Measurements from ENCODE around the gene KCTD12.

KCTD12 gene

DNA sequence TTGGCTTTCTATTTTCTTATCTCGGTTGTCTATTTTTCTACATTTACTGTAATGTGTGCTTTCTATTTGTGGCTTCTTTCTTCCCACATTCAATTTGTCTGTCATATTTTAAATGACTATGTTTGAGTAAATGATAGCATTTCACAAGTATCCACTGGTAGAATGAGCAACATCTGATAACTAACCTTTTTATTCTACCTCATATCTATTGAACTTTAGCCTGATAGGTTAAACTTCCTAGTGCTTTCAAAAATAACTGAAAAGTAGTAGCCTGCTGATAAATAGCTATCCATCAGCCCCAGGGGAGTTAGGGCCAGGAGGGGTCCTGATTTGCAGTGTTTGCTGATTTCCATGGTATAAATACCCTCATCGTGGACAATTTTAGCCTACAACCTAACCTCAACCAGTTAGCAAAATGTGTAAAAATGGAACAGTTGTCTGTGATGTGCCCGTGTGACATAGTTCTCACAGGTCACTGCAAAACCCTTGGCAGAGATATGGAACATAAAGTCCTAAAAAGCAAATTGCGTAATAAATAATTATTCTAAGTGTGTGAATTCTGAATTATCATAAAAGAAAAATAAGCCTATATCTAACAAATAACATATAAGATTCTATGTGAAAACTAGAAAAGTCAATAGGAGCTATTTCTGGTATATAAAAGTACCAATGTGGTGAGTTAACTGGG lies 32.1 kb downstream of the KCTD12 start:
- DNase-seq (ENCODE audit: low read depth): no peak

DNA sequence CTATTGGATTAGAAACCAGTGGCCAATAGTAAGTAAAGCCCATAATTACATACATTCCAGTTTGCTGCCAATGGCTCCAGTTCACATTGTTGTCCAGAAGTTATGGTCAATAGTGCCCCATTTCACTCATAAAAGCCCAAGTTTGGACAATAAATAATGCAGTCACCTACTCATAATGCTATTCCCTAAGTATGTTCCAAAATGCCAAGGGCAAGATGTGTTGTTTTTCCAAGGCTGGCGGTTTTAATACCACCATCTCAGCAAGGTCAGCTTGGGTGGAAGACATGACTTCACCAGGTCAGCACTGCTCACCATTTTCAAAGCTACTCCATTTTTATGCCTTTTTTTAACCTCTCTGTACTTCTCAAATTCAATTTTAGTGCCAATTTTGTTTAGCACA lies 32.7 kb downstream of the KCTD12 start:
- no peak for DNase-seq (ENCODE audit: low read depth)

DNA sequence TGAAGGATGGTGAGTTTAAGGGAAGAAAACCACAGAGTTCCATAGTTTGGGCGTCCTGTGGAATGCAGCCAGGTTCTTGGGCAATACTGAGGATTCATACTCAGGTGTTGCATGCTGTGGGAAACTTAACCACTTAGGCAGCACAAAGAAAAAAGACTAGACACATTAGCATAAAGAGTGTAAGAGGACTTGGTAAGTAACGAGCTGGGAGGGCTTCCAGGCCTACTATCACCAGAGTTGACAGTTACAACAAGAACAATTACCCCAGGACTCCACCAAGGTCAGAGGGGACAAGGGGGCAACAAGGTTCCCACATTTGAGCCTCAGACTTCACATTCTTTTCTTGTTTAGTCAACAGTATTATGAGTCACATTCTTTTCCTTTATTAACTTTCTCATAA lies 33.2 kb downstream of the KCTD12 start:
- DNase-seq (ENCODE audit: low read depth): no peak

DNA sequence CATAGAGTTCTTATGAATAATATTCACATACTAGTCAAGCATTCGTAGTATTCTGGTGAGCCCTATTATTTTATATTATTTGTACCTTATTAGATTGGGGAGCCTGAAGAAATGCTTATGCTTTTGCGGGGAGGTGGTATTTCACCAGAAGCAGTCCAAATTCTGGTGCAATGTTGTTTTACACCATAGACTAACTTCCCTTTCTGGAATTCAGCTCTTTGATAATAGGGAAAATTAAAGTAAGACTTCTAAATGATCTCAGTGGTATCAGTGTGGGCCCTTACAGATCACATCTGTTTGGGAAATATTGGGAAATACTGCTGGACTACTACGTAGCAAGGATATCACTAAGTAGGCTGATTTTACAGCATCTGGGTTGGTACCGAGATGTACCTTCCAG lies 34.2 kb downstream of the KCTD12 start:
- DNase-seq (ENCODE audit: low read depth): no peak

DNA sequence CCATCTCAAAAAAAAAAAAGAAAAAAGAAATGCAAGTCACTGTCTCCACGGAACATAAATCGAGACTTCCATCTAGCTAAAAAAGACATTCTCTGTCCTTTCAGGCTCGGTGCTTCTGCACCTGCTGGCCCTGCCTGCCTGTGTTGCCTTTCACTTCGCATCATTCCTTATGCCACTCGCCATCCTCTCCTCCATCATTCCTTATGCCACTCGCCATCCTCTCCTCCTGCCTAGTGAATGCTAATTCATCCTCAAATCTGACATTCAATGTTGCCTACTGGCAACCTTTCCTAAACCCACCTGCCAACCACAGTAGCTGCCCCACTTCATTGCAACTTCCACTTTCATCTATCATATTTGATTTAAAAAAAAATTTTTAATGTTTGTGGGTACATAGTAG lies 36.7 kb downstream of the KCTD12 start:
- DNase-seq (ENCODE audit: low read depth): no peak

DNA sequence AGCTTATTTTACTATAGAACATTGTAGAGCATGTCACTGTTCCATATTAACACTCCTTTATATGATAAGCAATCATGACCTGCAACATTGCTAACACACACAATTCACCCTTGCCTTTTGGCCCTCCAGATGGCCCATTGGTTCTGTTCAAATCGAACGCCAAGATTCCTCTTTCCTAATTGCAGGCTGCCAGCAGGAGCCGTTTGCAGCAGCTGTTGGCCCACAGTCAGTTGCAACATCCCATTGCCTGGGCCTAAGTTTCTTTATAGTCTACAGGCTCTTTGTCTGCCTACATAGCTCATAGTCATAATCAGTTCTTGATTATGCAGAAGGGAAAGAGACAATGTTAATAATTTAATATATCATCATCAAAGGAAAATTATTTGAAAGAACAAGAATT lies 37.6 kb downstream of the KCTD12 start:
- no peak for DNase-seq (ENCODE audit: low read depth)

DNA sequence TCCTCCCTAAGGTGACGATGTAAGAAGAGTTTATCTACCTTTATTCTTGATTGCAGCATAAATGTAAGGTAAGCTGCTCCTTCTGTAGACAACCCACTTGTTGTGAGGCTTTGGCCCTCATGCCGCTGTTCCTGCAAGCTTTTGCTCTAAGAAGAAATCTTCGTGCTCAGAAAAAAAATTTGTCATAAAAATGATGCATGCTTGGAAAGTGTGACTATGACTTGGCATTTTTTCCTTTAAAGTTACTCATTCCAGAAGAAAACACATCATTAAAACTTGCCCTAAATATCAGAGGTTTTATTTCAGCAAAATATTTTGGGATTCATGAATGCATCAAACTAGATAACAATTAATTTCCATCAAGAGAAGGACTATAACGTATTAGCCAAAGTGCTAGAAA lies 39.8 kb downstream of the KCTD12 start:
- no peak for DNase-seq (ENCODE audit: low read depth)

DNA sequence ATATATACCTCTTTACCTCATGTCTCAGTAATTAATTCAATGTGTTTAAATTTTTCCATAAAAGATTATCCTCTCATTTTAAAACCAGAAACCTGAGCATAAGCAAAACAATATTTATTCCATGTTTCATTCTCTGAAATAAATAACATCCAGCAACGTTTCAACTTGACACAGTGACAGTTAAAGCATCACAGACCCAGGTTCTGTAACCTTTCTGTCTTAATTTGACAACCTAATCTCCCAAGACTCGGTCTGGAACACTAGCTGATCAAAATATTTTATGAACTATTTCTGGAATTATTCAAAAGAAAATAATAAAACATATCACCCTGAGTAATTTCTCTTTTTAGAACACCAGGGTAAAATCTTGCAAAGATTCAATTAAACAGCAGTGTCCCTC lies 40.3 kb downstream of the KCTD12 start:
- no peak for DNase-seq (ENCODE audit: low read depth)

DNA sequence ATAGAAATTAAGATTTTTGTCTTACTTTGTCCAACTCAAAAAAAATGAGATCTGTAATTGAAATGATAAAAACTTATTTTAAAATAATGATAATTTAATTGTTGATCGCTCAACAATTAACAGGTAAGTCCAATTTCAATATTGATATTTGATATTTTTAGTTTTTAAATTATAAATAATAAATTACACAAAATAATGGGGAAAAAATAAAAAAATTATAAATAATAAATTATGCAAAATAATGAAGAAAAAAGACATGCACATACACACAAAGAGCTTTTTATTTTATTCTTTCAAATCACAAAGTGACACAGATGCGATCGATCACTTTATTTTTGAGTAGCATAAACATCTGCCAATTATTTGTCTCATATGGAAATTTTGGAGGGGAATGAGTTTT lies 40.8 kb downstream of the KCTD12 start:
- DNase-seq (ENCODE audit: low read depth): no peak

DNA sequence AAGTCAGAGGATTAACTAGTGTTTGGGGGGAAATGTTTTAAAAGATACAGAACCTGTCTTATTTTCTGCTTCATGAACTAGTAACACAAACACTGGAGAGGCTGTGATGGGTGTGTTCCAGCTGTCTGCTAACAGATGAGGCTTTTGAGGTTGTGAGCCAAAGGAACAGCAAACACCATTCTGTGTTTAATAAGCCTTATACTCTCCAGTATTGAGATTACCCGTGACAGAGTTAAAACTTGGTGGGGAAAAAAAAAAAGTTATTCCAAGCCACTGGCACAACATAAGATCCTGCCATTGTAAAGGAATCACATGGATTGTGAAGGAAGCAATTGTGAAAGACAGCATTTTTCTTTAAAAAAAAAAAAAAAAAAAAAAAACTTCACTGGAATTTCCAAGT lies 48.4 kb downstream of the KCTD12 start:
- DNase-seq (ENCODE audit: low read depth): no peak

DNA sequence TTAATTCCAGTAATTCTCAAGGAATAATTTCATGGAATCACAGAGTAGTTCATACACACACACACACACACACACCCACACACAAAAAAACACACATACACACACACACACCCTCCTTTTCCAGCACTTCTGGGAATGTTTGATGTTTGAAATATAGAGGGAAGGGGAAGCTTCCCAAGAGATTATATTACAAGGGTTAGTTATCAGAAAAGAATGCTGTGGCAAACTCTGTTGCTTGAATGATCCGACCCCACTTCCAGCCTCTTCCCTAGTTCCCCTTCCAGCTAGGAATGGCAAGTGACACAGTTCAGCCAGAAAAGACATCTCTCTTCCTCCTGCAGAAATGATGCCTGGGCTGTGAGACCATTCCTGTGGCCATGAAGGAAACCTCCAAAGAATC lies 49.9 kb downstream of the KCTD12 start:
- no peak for DNase-seq (ENCODE audit: low read depth)

DNA sequence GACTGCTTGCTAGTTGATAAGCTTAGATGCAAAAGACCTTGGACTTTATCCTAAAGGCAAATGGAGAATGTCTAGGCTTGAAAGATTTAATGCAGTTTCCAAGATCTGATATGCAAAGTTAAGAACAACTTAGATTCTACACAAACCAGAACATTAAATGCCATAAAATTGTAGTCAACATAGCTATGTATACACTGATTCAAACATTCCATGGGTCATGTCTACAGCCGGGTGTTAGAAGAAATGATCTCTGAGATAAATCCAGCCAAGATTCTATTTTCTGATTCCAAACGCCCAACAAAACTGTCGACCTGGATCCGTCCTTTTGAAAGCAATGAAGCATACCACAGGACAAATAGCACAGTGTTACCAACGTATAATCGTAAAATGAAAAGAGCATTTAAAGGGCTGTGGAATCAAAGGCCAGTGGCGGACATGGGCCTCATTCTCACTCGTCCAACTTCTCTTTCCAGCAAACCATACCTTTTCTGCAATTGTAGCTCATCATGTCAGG lies 52.7 kb downstream of the KCTD12 start:
- no peak for DNase-seq (ENCODE audit: low read depth)

DNA sequence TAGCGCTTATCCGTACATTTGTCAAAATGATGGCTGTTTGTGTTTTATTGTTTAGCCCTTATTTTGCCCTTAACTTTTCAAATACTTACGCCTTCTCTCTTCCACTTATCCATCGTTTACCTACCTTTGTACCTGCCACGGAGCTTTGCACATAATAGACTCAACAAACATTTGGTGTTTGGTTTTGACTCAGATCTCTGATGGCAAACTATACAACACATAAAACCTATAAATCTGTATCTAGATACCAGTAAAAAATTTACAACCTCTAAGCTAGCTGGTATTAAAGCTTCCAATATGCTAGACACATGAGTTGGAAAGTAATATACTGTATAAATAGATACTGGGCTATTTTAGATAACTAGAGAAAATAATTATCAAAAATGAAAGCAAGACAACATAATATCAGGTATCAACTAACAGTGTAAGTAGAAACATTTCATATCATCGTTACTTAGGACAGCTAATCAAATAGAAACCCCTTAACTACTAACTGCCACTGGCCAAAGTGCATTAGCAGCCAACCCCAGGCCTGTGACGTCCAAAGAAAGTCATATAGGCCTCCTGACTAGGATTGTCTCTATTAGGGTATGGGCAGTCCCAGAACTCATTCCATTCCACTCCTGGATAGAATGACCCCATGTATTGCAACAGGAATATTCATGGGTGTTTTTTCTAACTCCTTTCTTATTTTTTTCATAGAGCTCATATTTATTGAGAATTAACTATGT lies 53.8 kb downstream of the KCTD12 start:
- no peak for DNase-seq (ENCODE audit: low read depth)

DNA sequence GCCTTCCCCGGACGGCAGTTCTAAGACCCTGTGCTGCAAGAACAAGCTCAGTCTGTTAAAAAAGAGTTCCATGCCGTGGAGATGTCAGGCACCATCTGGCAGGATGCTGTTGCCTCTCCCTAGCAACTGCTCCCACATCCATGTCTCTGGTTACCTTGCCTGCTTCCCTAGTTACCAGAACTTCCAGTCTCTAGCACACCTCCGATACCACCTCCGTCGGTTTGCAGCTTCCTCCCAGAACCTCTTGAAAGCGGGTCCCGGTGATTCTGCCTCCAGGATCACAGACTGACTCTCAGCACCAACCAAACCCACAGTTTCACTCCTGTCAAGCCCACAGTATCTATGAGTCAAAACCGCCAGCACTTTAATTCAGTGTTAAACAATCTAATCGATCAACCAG lies 55.4 kb downstream of the KCTD12 start:
- no peak for DNase-seq (ENCODE audit: low read depth)

Data from stimulated activated CD8-positive, alpha-beta memory T cell treated with anti-CD3 and anti-CD28 coated beads, Interleukin-15, amount 100 ng/mL, for 24 hours (primary cell).